PC-9 (cell line): Measurements from ENCODE around the gene GPC5. TPM values are rescaled to one million over a fixed set of nuclear protein-coding genes. Genes with fewer than 3 reads are reported as not detected.

Source experiments
- BruUV-seq: library from RNA; stranded (reverse); fragments of 400-500 nt; replicated peaks from 2 replicates; lab custom pipeline; 2021; lab: Mats Ljungman, UMichigan
- CTCF ChIA-PET: fragments of 300-600 bp; sonication (Branson Sonifier 250); formaldehyde crosslinking; loops from one replicate; lab custom pipeline; 2022; ENCODE audit warnings: antibody characterized with exemption; lab: Charles Lee
- POLR2A ChIA-PET: fragments of 300-600 bp; sonication (Branson Sonifier 250); formaldehyde crosslinking; loops from one replicate; lab custom pipeline; 2022; ENCODE audit warnings: antibody characterized with exemption; ENCODE audit not compliant: unreplicated experiment; lab: Charles Lee
- DNase-seq, 2 experiments: peaks; one replicate each; pipeline versions ENCODE4 v3.0.0 to v3.0.0-alpha.2; 2015 to 2022; ENCODE audit warnings: mixed read lengths in 1 of 2
- H2AFZ ChIP-seq: fragments of 200-600 bp; sonication (generic); 2 replicates; pipeline ENCODE4 v1.8.1; 2017; ENCODE audit warnings: antibody characterized with exemption
- H3F3A ChIP-seq: fragments of 200-600 bp; sonication (generic); 2 replicates; pipeline ENCODE4 v1.8.1; 2017; ENCODE audit warnings: antibody characterized with exemption, mild to moderate bottlenecking, low read depth; ENCODE audit not compliant: insufficient read depth
- H3K27ac ChIP-seq: fragments of 200-600 bp; sonication (generic); 2 replicates; pipeline ENCODE4 v1.6.1; 2016; ENCODE audit warnings: mixed run types
- H3K27me3 ChIP-seq: fragments of 200-600 bp; sonication (generic); 2 replicates; pipeline ENCODE4 v1.6.1; 2016; ENCODE audit warnings: low read depth, mixed run types; ENCODE audit not compliant: insufficient read depth
- H3K36me3 ChIP-seq: fragments of 200-600 bp; sonication (generic); 2 replicates; pipeline ENCODE4 v1.6.1; 2016; ENCODE audit warnings: low read depth, mixed run types
- H3K4me1 ChIP-seq: fragments of 200-600 bp; sonication (generic); replicated peaks from 2 replicates; pipeline ENCODE4 v1.6.1; 2016; ENCODE audit warnings: mixed run types; ENCODE audit not compliant: insufficient read depth
- H3K4me2 ChIP-seq: fragments of 200-600 bp; sonication (generic); 2 replicates; pipeline ENCODE4 v1.6.1; 2017; ENCODE audit warnings: mixed run types
- H3K4me3 ChIP-seq: fragments of 200-600 bp; sonication (generic); 2 replicates; pipeline ENCODE4 v1.6.1; 2016; ENCODE audit warnings: mixed run types
- H3K79me2 ChIP-seq: fragments of 200-600 bp; sonication (generic); 2 replicates; pipeline ENCODE4 v1.6.1; 2017; ENCODE audit warnings: low read depth, mixed run types
- H3K9me2 ChIP-seq: fragments of 200-600 bp; sonication (generic); 2 replicates; pipeline ENCODE4 v1.8.1; 2017; ENCODE audit warnings: mild to moderate bottlenecking; ENCODE audit not compliant: insufficient read depth
- H3K9me3 ChIP-seq: fragments of 200-600 bp; sonication (generic); 2 replicates; pipeline ENCODE4 v1.8.1; 2016; ENCODE audit warnings: low read depth; ENCODE audit not compliant: insufficient read depth
- H4K20me1 ChIP-seq: fragments of 200-600 bp; sonication (generic); 2 replicates; pipeline ENCODE4 v1.8.1; 2017; ENCODE audit not compliant: insufficient read depth
- EZH2 ChIP-seq: fragments of 200-600 bp; sonication (generic); IDR thresholded peaks from 2 replicates; pipeline ENCODE4 v1.8.0; 2017; ENCODE audit warnings: antibody characterized with exemption, low read depth
- intact Hi-C: fragments of 100-400 bp; cut with micrococcal nuclease; formaldehyde crosslinking; loops from one replicate; pipeline ENCODE4 v1.10.0; 2022; ENCODE audit not compliant: unreplicated experiment
- total RNA-seq: library from RNA; stranded (reverse); gene quantifications from 2 replicates; pipeline ENCODE4 v1.2.3, GENCODE V29; 2021
- TF ChIP-seq, protein P1 (sequence below): fragments of 200-600 bp; sonication (generic); conservative IDR thresholded peaks from 2 replicates; pipeline ENCODE4 v1.6.1; 2017; ENCODE audit warnings: mixed run types, antibody characterized with exemption, mild to moderate bottlenecking, moderate library complexity

Gene GPC5
- total RNA-seq, 1 experiment from 2014 or later: not detected

DNA sequence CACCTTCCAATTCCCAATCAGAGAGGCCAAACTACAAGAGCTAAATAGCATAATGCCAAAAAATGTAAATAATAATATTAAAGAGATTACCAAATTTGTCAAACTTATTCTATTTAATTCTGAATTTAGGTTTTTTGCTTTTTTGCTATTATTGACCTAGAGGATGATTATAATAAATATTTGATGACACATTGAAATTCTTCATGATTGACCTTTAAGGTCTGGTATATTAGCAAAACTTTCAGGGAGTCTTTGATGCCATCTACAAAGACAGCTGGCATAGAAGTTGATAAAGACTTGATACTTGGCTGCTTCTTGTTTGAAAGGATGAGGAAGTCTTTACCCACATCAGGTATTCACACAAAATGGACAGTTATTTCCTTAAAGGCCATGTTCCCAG lies 1168.3 kb downstream of the GPC5 start:
- no peaks in the 10 kb centered on the region for H3K79me2 ChIP-seq
- TF ChIP-seq, protein P1, sequence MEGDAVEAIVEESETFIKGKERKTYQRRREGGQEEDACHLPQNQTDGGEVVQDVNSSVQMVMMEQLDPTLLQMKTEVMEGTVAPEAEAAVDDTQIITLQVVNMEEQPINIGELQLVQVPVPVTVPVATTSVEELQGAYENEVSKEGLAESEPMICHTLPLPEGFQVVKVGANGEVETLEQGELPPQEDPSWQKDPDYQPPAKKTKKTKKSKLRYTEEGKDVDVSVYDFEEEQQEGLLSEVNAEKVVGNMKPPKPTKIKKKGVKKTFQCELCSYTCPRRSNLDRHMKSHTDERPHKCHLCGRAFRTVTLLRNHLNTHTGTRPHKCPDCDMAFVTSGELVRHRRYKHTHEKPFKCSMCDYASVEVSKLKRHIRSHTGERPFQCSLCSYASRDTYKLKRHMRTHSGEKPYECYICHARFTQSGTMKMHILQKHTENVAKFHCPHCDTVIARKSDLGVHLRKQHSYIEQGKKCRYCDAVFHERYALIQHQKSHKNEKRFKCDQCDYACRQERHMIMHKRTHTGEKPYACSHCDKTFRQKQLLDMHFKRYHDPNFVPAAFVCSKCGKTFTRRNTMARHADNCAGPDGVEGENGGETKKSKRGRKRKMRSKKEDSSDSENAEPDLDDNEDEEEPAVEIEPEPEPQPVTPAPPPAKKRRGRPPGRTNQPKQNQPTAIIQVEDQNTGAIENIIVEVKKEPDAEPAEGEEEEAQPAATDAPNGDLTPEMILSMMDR: no peak
- TF ChIP-seq EZH2: no peak
- no peak overlapping the region for H2AFZ ChIP-seq
- no peaks in the 10 kb centered on the region for H3K36me3 ChIP-seq
- ChIA-PET POLR2A (no interaction called here), CTCF (no interaction called here)
- no peak overlapping the region for H3K4me2 ChIP-seq
- H3K9me3 ChIP-seq: no peaks in the 10 kb centered on the region
- intact Hi-C loops: no loop called here
- no peak overlapping the region for H3K27ac ChIP-seq
- no peaks in the 10 kb centered on the region for H3F3A ChIP-seq
- H3K4me1 ChIP-seq: no peaks in the 10 kb centered on the region
- DNase-seq: no peak
- H3K4me3 ChIP-seq: no peak overlapping the region
- BruUV-seq: no TSS peak
- no peaks in the 10 kb centered on the region for H4K20me1 ChIP-seq
- no peaks in the 10 kb centered on the region for H3K9me2 ChIP-seq
- H3K27me3 ChIP-seq: no peaks in the 10 kb centered on the region

DNA sequence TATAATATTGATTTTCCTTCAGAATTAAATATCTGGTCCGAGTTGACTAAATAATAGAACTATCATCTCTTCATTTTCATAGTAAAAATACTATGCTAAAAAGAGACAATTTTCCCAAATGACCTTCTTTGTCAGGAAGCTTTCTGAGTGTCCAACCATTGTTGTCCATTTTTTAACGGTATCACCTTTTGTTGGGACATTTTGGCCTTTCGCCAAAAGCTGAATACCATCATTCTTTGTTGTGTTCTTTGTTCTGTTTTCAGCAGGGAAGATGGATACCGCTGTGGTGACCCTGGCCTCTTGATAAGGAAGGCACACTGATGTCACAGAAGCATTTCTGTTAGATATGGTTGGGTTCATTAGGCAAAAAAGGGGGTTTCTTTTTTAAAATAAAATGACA lies 1173.8 kb downstream of the GPC5 start:
- no peaks in the 10 kb centered on the region for H3K9me2 ChIP-seq
- no peaks in the 10 kb centered on the region for H3F3A ChIP-seq
- no peaks in the 10 kb centered on the region for H3K36me3 ChIP-seq
- no peaks in the 10 kb centered on the region for H4K20me1 ChIP-seq
- CTCF ChIA-PET: interaction anchor here (0.6 kb wide), 1 partner anchor 47 kb away, joined by 3 read pairs; no protein-coding TSS in a partner anchor
- intact Hi-C loops: no loop called here
- no TSS peak for BruUV-seq
- no peak overlapping the region for H3K27ac ChIP-seq
- no peaks in the 10 kb centered on the region for H3K9me3 ChIP-seq
- POLR2A ChIA-PET: no interaction called here
- no peak for TF ChIP-seq EZH2
- TF ChIP-seq, protein P1: no peak
- H3K79me2 ChIP-seq: no peaks in the 10 kb centered on the region
- H3K4me2 ChIP-seq: no peak overlapping the region
- H3K4me1 ChIP-seq: no peaks in the 10 kb centered on the region
- H3K27me3 ChIP-seq: no peaks in the 10 kb centered on the region
- no peak overlapping the region for H3K4me3 ChIP-seq
- no peak overlapping the region for H2AFZ ChIP-seq
- DNase-seq: no peak

DNA sequence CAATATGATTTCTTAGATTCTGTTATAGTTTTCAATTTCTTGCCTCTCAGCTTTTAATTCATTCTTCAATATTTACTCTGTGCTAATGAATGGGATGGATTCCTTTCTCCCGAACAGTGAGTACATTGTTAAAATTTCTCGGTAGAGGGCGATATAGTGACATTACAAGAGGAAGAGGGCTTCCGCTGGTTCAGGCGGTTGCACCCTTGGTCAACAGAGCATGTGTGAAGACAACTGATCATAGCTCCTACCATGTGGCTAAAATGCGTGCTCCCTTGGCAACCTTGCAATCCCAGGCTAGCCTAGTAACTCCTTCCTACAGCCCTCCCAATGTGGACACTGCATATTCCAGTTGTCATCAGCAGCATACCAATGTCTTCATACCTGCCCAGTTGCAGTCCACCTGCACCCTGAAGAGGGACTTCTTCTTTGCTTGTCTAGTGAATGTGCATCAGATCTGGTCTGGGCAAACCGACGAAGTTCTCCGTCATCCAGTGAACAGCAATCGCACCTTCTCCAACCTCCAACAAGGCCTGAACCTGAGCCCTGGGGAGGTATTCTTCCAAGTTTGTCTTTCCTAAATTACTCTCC lies 1175.1 kb downstream of the GPC5 start:
- CTCF ChIA-PET: no interaction called here
- DNase-seq: no peak

More for the DNA sequence above, 1175.1 kb downstream of the GPC5 start:
- BruUV-seq: no TSS peak
- Histone ChIP-seq H4K20me1 (no peaks in the 10 kb centered on the region), H3K4me3 (no peak overlapping the region), H3K4me1 (no peaks in the 10 kb centered on the region), H3K9me3 (no peaks in the 10 kb centered on the region), H3K9me2 (no peaks in the 10 kb centered on the region), H3F3A (no peaks in the 10 kb centered on the region), H3K4me2 (no peak overlapping the region), H2AFZ (no peak overlapping the region), H3K27ac (no peak overlapping the region), H3K79me2 (no peaks in the 10 kb centered on the region), H3K36me3 (no peaks in the 10 kb centered on the region), H3K27me3 (no peaks in the 10 kb centered on the region)
- intact Hi-C loops: no loop called here
- POLR2A ChIA-PET: no interaction called here
- TF ChIP-seq, protein P1: 0 out of 2 replicates have a peak, but pooled peaks have one; percentile 31
- no peak for TF ChIP-seq EZH2
